Adrenal gland (tissue), 5 donors: ENCODE results near the gene UBTD2.

Source experiments
- POLR2A ChIP-seq, 2 donors: fragments of 450-650 bp; IDR thresholded peaks; one replicate each; pipeline ENCODE4 v1.6.1; 2017; ENCODE audit warnings: antibody characterized with exemption in 2 of 2, mild to moderate bottlenecking in 2 of 2, moderate library complexity in 1 of 2
- TF ChIP-seq, protein P1 (sequence below), 6 experiments: fragments of 450-650 bp in 4 of 6; fragments of 200-600 bp in 2 of 6; sonication (generic) in 1 of 6; IDR thresholded peaks; 1 replicate in 5 of 6; 2 replicates in 1 of 6; pipeline versions ENCODE4 v1.5.1 to v1.8.0; 2016 to 2021; ENCODE audit warnings: antibody characterized with exemption in 6 of 6, mild to moderate bottlenecking in 2 of 6, moderate library complexity in 1 of 6
- donor health status: DM: no; HTN: no; CAD: no.

DNA sequence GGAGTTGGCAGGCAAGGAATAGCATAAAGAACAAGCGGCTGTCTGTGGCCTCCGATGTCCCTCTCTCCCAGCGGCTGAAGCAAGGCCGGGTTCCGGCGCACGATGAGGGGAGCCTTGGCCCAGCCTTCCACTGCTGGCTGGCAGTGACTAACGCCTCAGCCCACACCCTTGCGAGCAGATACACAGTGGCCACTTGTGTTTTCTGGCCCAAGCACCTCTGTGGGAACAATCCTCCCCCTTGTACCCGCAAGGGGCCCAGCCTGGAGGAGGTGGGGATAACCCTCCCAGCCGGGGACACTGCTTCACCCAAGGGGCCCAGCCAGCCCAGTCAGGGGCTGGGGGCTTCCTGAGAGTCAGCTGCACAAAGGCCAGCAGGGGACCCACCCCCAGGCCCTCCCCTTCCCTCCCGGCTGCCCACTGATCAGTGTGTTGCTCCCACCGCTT, 118.8 kb downstream of the UBTD2 start:
- TF ChIP-seq, protein P1, sequence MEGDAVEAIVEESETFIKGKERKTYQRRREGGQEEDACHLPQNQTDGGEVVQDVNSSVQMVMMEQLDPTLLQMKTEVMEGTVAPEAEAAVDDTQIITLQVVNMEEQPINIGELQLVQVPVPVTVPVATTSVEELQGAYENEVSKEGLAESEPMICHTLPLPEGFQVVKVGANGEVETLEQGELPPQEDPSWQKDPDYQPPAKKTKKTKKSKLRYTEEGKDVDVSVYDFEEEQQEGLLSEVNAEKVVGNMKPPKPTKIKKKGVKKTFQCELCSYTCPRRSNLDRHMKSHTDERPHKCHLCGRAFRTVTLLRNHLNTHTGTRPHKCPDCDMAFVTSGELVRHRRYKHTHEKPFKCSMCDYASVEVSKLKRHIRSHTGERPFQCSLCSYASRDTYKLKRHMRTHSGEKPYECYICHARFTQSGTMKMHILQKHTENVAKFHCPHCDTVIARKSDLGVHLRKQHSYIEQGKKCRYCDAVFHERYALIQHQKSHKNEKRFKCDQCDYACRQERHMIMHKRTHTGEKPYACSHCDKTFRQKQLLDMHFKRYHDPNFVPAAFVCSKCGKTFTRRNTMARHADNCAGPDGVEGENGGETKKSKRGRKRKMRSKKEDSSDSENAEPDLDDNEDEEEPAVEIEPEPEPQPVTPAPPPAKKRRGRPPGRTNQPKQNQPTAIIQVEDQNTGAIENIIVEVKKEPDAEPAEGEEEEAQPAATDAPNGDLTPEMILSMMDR (IDR thresholded peaks at IDR 0.05), result no peak
- TF ChIP-seq POLR2A (IDR thresholded peaks at IDR 0.05), result no peak
